ENCODE measurements around the gene PRPS2. TPM values are rescaled to one million over a fixed set of nuclear protein-coding genes. Genes with fewer than 3 reads are reported as not detected.

PRPS2 gene
- total and polyA plus RNA-seq, 2 of the 13 experiments (the other 11 are each of a cell fraction or from before 2014, with no cell fraction given), result 10.6 to 24.4 TPM

GRCh38 chrX:12843668-12844279 lies 52.6 kb downstream of the PRPS2 start (continued):
- TF ChIP-seq ARID3A (IDR thresholded peaks at IDR 0.05; ENCODE audit: low read depth, low read length) (peak; percentile 16; the same call in 1 of the 2 replicates), NCOA2 (CRISPR knock-in tag; IDR thresholded peaks at IDR 0.05) (peak; percentile 90), DRAP1 (CRISPR knock-in tag; IDR thresholded peaks at IDR 0.05) (peak; percentile 57; the same call in 1 of the 2 replicates), TBX2 (CRISPR knock-in tag; IDR thresholded peaks at IDR 0.05; ENCODE audit: borderline replicate concordance) (peak; percentile 38; the same call in 1 of the 2 replicates), FOXA3 (CRISPR knock-in tag; IDR thresholded peaks at IDR 0.05) (peak; percentile 84), SIX4 (CRISPR knock-in tag; IDR thresholded peaks at IDR 0.05) (peak; percentile 71; the same call in 1 of the 2 replicates), POLR2G (IDR thresholded peaks at IDR 0.05; ENCODE audit: low read depth, low read length) (no peak), NR2F1 (CRISPR knock-in tag; IDR thresholded peaks at IDR 0.05) (peak in 1 of 2 experiments; percentile 68; a peak in 1 of 4 replicates), POLR2A (IDR thresholded peaks at IDR 0.05; ENCODE audit: insufficient read depth in 1 of 2, low read depth in 2 of 2, low read length in 2 of 2) (peak in 1 of 2 experiments; percentile 34; a peak in 2 of 4 replicates), PITX1 (CRISPR knock-in tag; IDR thresholded peaks at IDR 0.05) (0 out of 2 replicates have a peak, but pooled peaks have one; percentile 30), ZBTB39 (CRISPR knock-in tag; IDR thresholded peaks at IDR 0.05) (no peak), SRSF9 (IDR thresholded peaks at IDR 0.05; ENCODE audit: borderline replicate concordance, insufficient read depth, low read depth, low read length, poor library complexity, severe bottlenecking) (no peak), POGZ (CRISPR knock-in tag; IDR thresholded peaks at IDR 0.05) (peak; percentile 56; the same call in 1 of the 2 replicates), EP300 (IDR thresholded peaks at IDR 0.05; ENCODE audit: low read depth in 2 of 2, low read length in 2 of 2) (peak in 1 of 2 experiments; percentile 95; a peak in 2 of 4 replicates), EP300 (CRISPR knock-in tag; IDR thresholded peaks at IDR 0.05; ENCODE audit: borderline replicate concordance) (peak; percentile 82), HNF1A (IDR thresholded peaks at IDR 0.05; ENCODE audit: low read depth) (peak; percentile 41; the same call in 1 of the 2 replicates), HNF1A (CRISPR knock-in tag; IDR thresholded peaks at IDR 0.05; ENCODE audit: borderline replicate concordance) (peak; percentile 41; the same call in 1 of the 2 replicates), RCOR2 (CRISPR knock-in tag; IDR thresholded peaks at IDR 0.05) (0 out of 2 replicates have a peak, but pooled peaks have one; percentile 43), TCF7 (IDR thresholded peaks at IDR 0.05; ENCODE audit: low read depth) (peak; percentile 85), SPEN (CRISPR knock-in tag; IDR thresholded peaks at IDR 0.05; ENCODE audit: low read depth) (no peak), NFKBIZ (CRISPR knock-in tag; IDR thresholded peaks at IDR 0.05) (peak; percentile 59; the same call in 1 of the 2 replicates)

Measured in HepG2 (cell line).